Measurements from ENCODE around the gene TRMT10B. TPM values are rescaled to one million over a fixed set of nuclear protein-coding genes. Genes with fewer than 3 reads are reported as not detected.
A peak's percentile ranks its signal among the peaks of the same experiment; 100 is the strongest.

Gene TRMT10B
- total RNA-seq, 6 donors from 2014 or later = 3.8 to 18.9 (median 8.3) TPM

DNA sequence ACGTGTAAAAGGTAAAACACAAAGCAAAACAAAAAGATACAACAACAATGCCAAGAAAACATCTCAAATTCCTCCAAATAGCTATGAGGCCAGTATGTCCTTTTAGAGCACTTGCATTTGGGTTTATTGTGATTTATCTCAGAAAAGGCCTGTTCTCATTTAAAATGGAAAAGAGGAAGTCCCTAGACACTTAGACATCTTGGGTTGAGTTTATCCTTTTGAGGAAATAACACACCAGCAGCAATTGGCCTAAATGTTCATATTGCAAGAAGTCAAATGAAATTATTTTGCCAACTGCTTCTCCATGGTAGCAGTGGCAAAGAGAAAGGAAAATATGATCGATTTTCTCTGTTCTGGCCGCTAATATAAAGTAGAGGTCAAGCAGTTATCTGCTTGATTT, 43.6 kb upstream of the TRMT10B start:
- Histone ChIP-seq H3K27me3 (no peaks in the 10 kb centered on the region), H3K4me3 (no peak overlapping the region), H3K27ac (no peak overlapping the region), H3K4me1 (no peaks in the 10 kb centered on the region), H3K9me3 (no peaks in the 10 kb centered on the region), H3K36me3 (no peaks in the 10 kb centered on the region)
- TF ChIP-seq EP300 (IDR thresholded peaks at IDR 0.05) = no peak
- no peak for TF ChIP-seq CTCF (IDR thresholded peaks at IDR 0.05)
- no peak for TF ChIP-seq POLR2A (IDR thresholded peaks at IDR 0.05)
- TF ChIP-seq POLR2AphosphoS5 (IDR thresholded peaks at IDR 0.05) = no peak
- DNase-seq (no peak), ATAC-seq (ENCODE audit: low FRiP score in 2 of 2) (no peak)
- WGBS, 2 donors = 88 to 91% methylated on average over 3 of the region's 3 CpGs

- H3K36me3 ChIP-seq = no peaks in the 10 kb centered on the region
- H3K9me3 ChIP-seq = no peaks in the 10 kb centered on the region
- 70 to 75% methylated on average over 4 of the region's 4 CpGs for WGBS, 2 donors
- H3K4me1 ChIP-seq = no peaks in the 10 kb centered on the region
- H3K27ac ChIP-seq = no peak overlapping the region
- DNase-seq (no peak), ATAC-seq (ENCODE audit: low FRiP score in 2 of 2) (no peak)
- no peaks in the 10 kb centered on the region for H3K27me3 ChIP-seq
- TF ChIP-seq EP300 (IDR thresholded peaks at IDR 0.05) = no peak
- TF ChIP-seq CTCF (IDR thresholded peaks at IDR 0.05) = no peak
- no peak for TF ChIP-seq POLR2AphosphoS5 (IDR thresholded peaks at IDR 0.05)
- no peak for TF ChIP-seq POLR2A (IDR thresholded peaks at IDR 0.05)
- no peak overlapping the region for H3K4me3 ChIP-seq
Observed at GRCh38 chr9:37715260-37715659, 38.3 kb upstream of the TRMT10B start.

DNA sequence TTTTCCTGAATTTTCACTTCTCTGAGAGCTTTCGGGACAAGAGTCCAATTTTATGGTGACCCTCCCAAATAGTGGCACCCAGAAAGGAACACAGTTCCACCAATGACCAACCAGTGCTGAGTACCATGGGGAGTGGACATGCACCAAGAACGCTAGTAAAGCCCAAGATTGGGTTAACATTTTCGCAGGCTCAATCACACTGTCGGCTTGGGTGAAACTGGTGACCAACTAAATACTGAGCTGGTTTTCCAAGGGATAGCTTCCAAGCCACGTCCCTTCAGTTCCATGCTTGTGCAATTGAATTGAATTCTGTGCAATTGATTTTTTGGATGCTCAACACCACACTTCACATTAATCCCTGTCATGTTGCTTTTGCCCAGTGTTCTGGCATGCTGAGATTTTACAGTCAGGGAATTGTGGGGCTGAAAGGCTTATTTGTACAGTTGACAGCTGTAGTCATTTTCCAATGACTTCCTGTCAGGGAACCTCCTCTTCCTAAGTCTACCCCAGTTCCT, 37.6 kb upstream of the TRMT10B start:
- Histone ChIP-seq H3K4me3 (no peak overlapping the region), H3K27me3 (no peaks in the 10 kb centered on the region), H3K4me1 (no peaks in the 10 kb centered on the region), H3K27ac (no peak overlapping the region), H3K36me3 (no peaks in the 10 kb centered on the region), H3K9me3 (no peaks in the 10 kb centered on the region)
- TF ChIP-seq POLR2A (IDR thresholded peaks at IDR 0.05) = no peak
- TF ChIP-seq EP300 (IDR thresholded peaks at IDR 0.05) = no peak
- no peak for TF ChIP-seq CTCF (IDR thresholded peaks at IDR 0.05)
- no peak for TF ChIP-seq POLR2AphosphoS5 (IDR thresholded peaks at IDR 0.05)
- ATAC-seq (ENCODE audit: low FRiP score in 2 of 2) (no peak), DNase-seq (no peak)
- WGBS, 2 donors = 90 to 91% methylated on average over 5 of the region's 5 CpGs

GRCh38 chr9:37719526-37719925, 34.1 kb upstream of the TRMT10B start:
- TF ChIP-seq CTCF (IDR thresholded peaks at IDR 0.05) (no peak), POLR2AphosphoS5 (IDR thresholded peaks at IDR 0.05) (no peak)
- no peak overlapping the region for H3K27ac ChIP-seq
- ATAC-seq (ENCODE audit: low FRiP score in 2 of 2) (no peak), DNase-seq (no peak)
- H3K27me3 ChIP-seq = no peaks in the 10 kb centered on the region
- H3K4me3 ChIP-seq = no peak overlapping the region
- H3K4me1 ChIP-seq = no peaks in the 10 kb centered on the region
- WGBS, 2 donors = 65 to 75% methylated on average over 2 of the region's 2 CpGs
- H3K36me3 ChIP-seq = no peaks in the 10 kb centered on the region
- no peaks in the 10 kb centered on the region for H3K9me3 ChIP-seq

- ATAC-seq (ENCODE audit: low FRiP score in 2 of 2) = peak; percentile 37 to 61
- 62 to 78% methylated on average over 5 of the region's 5 CpGs for WGBS, 2 donors
Observed at GRCh38 chr9:37727013-37727412, 26.6 kb upstream of the TRMT10B start.

More at GRCh38 chr9:37727013-37727412, 26.6 kb upstream of the TRMT10B start:
- Histone ChIP-seq H3K27me3 (no peaks in the 10 kb centered on the region), H3K9me3 (no peaks in the 10 kb centered on the region), H3K4me1 (no peaks in the 10 kb centered on the region), H3K4me3 (no peak overlapping the region), H3K27ac (no peak overlapping the region), H3K36me3 (no peaks in the 10 kb centered on the region)
- TF ChIP-seq EP300 (IDR thresholded peaks at IDR 0.05) (no peak), POLR2AphosphoS5 (IDR thresholded peaks at IDR 0.05) (no peak), POLR2A (IDR thresholded peaks at IDR 0.05) (no peak), CTCF (IDR thresholded peaks at IDR 0.05) (no peak)
- DNase-seq = peak in 1 of 2 donors; percentile 39
